ENCODE measurements around the gene TTF2. TPM values are rescaled to one million over a fixed set of nuclear protein-coding genes. Genes with fewer than 3 reads are reported as not detected.

TTF2 gene
- total RNA-seq, 4 donors from 2014 or later: 6.6 to 12.8 (median 9.0) TPM

DNA sequence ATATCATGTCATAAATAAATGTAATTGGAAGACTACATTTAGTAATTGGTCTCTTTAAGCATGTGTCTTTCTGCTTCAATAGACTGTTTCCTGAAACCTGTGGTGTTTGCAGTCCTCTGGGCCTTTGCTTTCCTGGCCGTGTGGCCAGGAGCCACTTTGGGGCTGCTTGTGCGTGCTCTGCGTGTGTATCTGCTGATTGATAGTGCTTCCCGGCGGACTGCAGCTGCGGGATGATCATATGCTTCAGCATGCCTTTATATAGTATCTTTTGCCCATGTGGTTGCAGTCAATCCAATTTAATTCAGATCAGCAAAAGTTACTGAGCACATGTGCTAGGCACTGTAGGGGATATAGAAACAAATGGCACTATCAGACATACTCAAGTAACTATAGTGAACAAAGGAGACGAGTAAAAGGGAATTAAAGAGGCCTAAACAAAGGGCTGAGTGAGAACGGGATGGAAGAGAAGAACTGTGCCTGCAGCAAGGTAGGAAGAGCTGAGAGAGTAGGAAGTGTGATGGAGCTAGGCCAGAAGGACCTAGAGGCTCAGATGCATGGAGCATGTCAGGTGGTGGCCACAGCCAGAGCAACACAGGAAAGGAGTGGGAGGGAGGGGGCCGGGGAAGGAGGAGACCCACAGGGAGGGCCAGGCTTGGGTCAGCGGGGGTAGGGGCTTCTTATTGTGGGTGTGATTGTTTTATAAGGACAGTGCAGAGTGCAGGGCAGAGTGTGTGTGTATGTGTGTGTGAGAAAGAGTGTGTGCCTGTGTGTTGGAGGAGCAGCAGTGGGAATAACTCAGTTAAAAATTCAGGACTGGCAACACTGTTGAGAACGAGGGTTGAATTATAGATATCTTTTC lies 27.2 kb upstream of the TTF2 start:
- TF ChIP-seq EP300 (IDR thresholded peaks at IDR 0.05): no peak
- no peak for TF ChIP-seq POLR2A (IDR thresholded peaks at IDR 0.05; ENCODE audit: low read depth)
- TF ChIP-seq, protein P1, sequence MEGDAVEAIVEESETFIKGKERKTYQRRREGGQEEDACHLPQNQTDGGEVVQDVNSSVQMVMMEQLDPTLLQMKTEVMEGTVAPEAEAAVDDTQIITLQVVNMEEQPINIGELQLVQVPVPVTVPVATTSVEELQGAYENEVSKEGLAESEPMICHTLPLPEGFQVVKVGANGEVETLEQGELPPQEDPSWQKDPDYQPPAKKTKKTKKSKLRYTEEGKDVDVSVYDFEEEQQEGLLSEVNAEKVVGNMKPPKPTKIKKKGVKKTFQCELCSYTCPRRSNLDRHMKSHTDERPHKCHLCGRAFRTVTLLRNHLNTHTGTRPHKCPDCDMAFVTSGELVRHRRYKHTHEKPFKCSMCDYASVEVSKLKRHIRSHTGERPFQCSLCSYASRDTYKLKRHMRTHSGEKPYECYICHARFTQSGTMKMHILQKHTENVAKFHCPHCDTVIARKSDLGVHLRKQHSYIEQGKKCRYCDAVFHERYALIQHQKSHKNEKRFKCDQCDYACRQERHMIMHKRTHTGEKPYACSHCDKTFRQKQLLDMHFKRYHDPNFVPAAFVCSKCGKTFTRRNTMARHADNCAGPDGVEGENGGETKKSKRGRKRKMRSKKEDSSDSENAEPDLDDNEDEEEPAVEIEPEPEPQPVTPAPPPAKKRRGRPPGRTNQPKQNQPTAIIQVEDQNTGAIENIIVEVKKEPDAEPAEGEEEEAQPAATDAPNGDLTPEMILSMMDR (IDR thresholded peaks at IDR 0.05): no peak
- TF ChIP-seq POLR2AphosphoS5 (IDR thresholded peaks at IDR 0.05): no peak
- Histone ChIP-seq H3K27me3 (no peaks in the 10 kb centered on the region), H3K4me1 (no peaks in the 10 kb centered on the region), H3K4me3 (no peak overlapping the region), H3K27ac (replicated peaks in 1 of 4) (no peak overlapping the region), H3K9me3 (no peaks in the 10 kb centered on the region), H3K36me3 (no peaks in the 10 kb centered on the region)
- 84% methylated on average over 11 of the region's 11 CpGs for WGBS
- intact Hi-C loops (cut with DNase I): no loop called here
- DNase-seq (ENCODE audit: extremely low spot score): peak; percentile 62

DNA sequence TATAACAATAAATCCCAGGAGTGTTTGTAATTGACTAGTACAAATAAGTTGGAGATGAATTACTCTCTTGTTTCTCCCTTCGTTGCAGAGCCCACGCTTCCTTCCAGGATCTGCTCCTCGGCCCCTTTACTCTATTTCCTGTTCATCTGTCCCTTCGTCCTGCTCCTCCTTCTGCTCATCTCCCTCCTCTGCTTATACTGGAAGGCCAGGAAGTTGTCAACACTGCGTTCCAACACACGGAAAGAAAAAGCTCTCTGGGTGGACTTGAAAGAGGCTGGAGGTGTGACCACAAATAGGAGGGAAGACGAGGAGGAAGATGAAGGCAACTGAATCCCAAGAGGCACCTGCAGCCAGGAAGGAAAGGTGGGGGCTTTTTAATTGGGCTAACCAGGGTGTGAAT lies 26.4 kb upstream of the TTF2 start:
- DNase-seq (ENCODE audit: extremely low spot score): peak; percentile 86

DNA sequence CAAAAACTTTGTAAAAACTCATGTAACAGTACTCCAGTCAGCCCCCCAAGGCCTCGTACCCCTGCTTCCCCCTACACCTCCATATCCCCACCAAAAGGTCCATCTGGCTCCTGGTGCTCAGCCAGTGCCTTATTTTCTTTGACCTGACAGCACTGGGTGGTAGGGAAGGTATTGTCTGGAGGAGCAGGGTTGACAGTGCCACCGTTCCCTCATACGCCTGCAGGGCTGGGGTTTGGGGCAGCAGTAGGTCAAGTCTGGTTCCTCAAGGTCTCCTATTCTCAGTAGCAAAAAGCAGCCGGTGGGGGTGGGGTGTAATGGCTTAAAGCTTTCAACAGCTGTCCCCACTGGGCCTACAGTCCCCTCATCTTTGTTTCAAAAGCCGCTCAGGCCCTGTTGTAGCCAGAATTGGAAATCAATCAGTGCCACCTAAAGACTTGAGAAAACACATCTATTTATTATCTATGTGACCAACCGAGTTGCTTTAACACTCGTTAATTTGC lies 25.3 kb upstream of the TTF2 start:
- Histone ChIP-seq H3K4me3 (no peak overlapping the region), H3K4me1 (no peaks in the 10 kb centered on the region), H3K27ac (replicated peaks in 1 of 4) (no peak overlapping the region), H3K36me3 (no peaks in the 10 kb centered on the region), H3K9me3 (no peaks in the 10 kb centered on the region), H3K27me3 (no peaks in the 10 kb centered on the region)
- WGBS: 94% methylated on average over 7 of the region's 7 CpGs
- DNase-seq (ENCODE audit: extremely low spot score): peak; percentile 68
- intact Hi-C loops (cut with DNase I): no loop called here
- TF ChIP-seq, protein P1 (IDR thresholded peaks at IDR 0.05): no peak
- TF ChIP-seq POLR2A (IDR thresholded peaks at IDR 0.05; ENCODE audit: low read depth): no peak
- TF ChIP-seq EP300 (IDR thresholded peaks at IDR 0.05): no peak
- no peak for TF ChIP-seq POLR2AphosphoS5 (IDR thresholded peaks at IDR 0.05)

More for the DNA sequence above, 26.4 kb upstream of the TTF2 start:
- no peak overlapping the region for H3K4me3 ChIP-seq
- no peaks in the 10 kb centered on the region for H3K4me1 ChIP-seq
- intact Hi-C loops (cut with DNase I): no loop called here
- no peaks in the 10 kb centered on the region for H3K36me3 ChIP-seq
- H3K27me3 ChIP-seq: no peaks in the 10 kb centered on the region
- TF ChIP-seq POLR2AphosphoS5 (IDR thresholded peaks at IDR 0.05) (no peak), POLR2A (IDR thresholded peaks at IDR 0.05; ENCODE audit: low read depth) (no peak), EP300 (IDR thresholded peaks at IDR 0.05) (no peak)
- TF ChIP-seq, protein P1 (IDR thresholded peaks at IDR 0.05): no peak
- no peaks in the 10 kb centered on the region for H3K9me3 ChIP-seq
- WGBS: 68% methylated on average over 7 of the region's 7 CpGs
- no peak overlapping the region for H3K27ac ChIP-seq (replicated peaks in 1 of 4)

DNA sequence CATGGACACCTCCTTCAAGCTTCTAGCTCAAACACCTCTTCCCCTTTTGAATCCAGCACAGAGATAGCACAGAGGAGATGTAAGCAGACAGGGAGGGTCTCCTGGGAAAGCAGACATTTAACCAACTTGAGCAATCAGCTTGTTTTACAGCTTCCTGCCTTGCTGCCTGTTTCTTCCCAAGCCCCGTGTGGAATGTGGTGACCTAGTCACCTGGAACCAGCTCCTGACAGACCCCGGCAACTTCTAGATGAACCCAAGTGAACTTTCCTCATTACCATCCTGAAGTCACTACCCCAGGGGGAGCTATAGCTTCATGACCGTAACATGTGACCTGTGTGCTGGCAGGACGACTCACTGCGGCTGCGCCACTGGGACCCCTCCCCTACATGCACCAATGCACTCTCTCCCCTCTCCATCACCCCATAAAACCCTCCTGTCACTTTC lies 24.1 kb upstream of the TTF2 start:
- no peaks in the 10 kb centered on the region for H3K9me3 ChIP-seq
- H3K27me3 ChIP-seq: no peaks in the 10 kb centered on the region
- no peaks in the 10 kb centered on the region for H3K36me3 ChIP-seq
- peak; percentile 80 for DNase-seq (ENCODE audit: extremely low spot score)
- no peak overlapping the region for H3K27ac ChIP-seq (replicated peaks in 1 of 4)
- no peaks in the 10 kb centered on the region for H3K4me1 ChIP-seq
- H3K4me3 ChIP-seq: no peak overlapping the region
- intact Hi-C loops (cut with DNase I): no loop called here
- 63% methylated on average over 5 of the region's 6 CpGs for WGBS
- TF ChIP-seq, protein P1 (IDR thresholded peaks at IDR 0.05): no peak
- TF ChIP-seq POLR2A (IDR thresholded peaks at IDR 0.05; ENCODE audit: low read depth) (no peak), EP300 (IDR thresholded peaks at IDR 0.05) (no peak), POLR2AphosphoS5 (IDR thresholded peaks at IDR 0.05) (no peak)
